GM12892 (cell line): ENCODE data around the gene NDUFB5. TPM values are rescaled to one million over a fixed set of nuclear protein-coding genes. Genes with fewer than 3 reads are reported as not detected.
A peak's percentile ranks its signal among the peaks of the same experiment; 100 is the strongest.

Experiments
- DNase-seq: peaks from one replicate; pipeline ENCODE4 v3.0.0; 2011; ENCODE audit not compliant: insufficient read length
- FAIRE-seq: peaks from 2 replicates; lab custom pipeline; 2011; peaks lifted over from hg19 to GRCh38; lab: Jason Lieb, UNC
- POLR2A ChIP-seq: IDR thresholded peaks from 2 replicates; pipeline ENCODE4 v1.6.1; 2011; ENCODE audit warnings: low read depth, low read length, control low read depth
- POLR2AphosphoS5 ChIP-seq: IDR thresholded peaks from 2 replicates; pipeline ENCODE4 v1.6.1; 2011; ENCODE audit warnings: low read depth, low read length, control low read depth
- TAF1 ChIP-seq: IDR thresholded peaks from 2 replicates; pipeline ENCODE4 v1.6.1; 2011; ENCODE audit warnings: low read depth, mild to moderate bottlenecking, control low read depth, low read length, borderline replicate concordance
- polyA plus RNA-seq: library from polyadenylated mRNA; unstranded; fragments of >200 nt; gene quantifications from one replicate; pipeline ENCODE4 v1.2.1, GENCODE V29; 2012; ENCODE audit warnings: missing spikeins, inconsistent platforms; ENCODE audit not compliant: missing spikeins

NDUFB5 gene
- polyA plus RNA-seq = 158 TPM

DNA sequence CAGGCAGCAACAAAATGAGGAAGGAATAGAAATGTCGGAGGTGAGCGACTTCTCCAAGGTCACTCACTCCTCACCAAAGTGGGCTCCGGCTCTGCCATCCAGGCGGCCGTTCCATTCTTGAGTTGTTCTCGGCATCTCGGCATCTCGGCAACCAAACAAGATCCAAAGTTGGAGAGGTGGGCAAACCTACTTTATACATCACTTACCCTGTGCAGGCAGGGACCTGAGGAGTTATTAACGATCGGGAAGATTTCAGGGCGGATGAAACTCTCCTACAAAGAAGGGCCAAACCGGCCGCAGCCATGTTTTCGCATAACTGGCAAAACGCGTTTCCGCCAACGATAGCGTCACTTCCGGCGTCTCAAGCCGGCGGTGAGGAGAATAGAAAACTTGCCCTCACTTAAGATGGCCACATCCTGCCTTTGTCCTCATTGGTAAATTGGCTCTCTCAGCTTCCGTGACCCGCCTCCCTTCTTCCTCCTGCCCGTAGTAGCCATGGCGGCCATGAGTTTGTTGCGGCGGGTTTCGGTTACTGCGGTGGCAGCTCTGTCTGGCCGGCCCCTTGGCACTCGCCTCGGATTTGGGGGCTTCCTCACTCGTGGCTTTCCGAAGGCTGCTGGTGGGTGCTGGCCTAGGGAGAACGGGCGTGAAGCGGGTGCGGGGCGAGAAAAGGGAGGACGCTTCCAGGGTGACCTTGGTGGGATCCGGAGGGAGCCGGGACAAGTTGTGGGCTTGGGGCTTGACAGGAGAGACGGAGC is at the start of gene NDUFB5, which contains the start of gene MRPL47:
TSS of gene NDUFB5 (plus strand) at position 474 of the 758 bp plus-strand sequence. CDS start at position 496, 22 bp downstream.
TSS of gene MRPL47 (minus strand) at position 318 of the 758 bp plus-strand sequence. CDS start at position 304, 14 bp downstream.
- peak; percentile 89 for TF ChIP-seq TAF1
- peak; percentile 89 for TF ChIP-seq POLR2A
- TF ChIP-seq POLR2AphosphoS5 = peak; percentile 87
- FAIRE-seq (peak; percentile 98), DNase-seq (peak; percentile 59)

- DNase-seq (no peak), FAIRE-seq (peak; percentile 94)
- TF ChIP-seq POLR2AphosphoS5 = no peak
- no peak for TF ChIP-seq TAF1
- TF ChIP-seq POLR2A = no peak
Observed at GRCh38 chr3:179558742-179559364, 45.7 kb upstream of the NDUFB5 start.

DNA sequence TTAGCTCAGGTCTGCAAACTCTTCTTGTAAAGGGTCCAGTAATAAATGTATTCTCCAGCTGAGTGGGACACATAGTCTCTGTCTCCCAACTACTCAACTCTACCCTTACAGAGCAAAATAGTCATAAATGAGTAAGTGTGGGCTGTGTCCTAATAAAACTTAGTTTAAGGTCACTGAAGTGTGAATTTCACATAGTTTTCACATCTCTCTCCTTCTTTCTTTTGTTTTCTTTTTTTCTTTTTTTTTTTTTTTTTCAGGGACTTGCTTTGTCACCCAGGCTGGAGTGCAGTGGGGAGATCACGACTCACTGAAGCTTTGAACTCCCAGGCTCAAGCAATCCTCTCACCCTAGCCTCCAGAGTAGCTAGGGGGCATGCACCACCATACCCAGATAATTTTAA is 43.8 kb upstream of the NDUFB5 start:
- TF ChIP-seq POLR2A = no peak
- TF ChIP-seq POLR2AphosphoS5 = no peak
- no peak for TF ChIP-seq TAF1
- FAIRE-seq = no peak
- DNase-seq = no peak

GRCh38 chr3:179562591-179563270 is 41.9 kb upstream of the NDUFB5 start, which contains the start of gene ACTL6A:
Gene ACTL6A (plus strand): TSS chr3:179562926. CDS start chr3:179563093, 167 bp downstream.
- DNase-seq = peak; percentile 95
- peak; percentile 57; the same call in 1 of the 2 replicates for TF ChIP-seq TAF1
- TF ChIP-seq POLR2AphosphoS5 = peak; percentile 89
- TF ChIP-seq POLR2A = peak; percentile 89
- FAIRE-seq = peak; percentile 100

GRCh38 chr3:179563271-179563783 is 41.3 kb upstream of the NDUFB5 start:
- TF ChIP-seq TAF1 (no peak), POLR2A (no peak; the same call in 1 of the 2 replicates), POLR2AphosphoS5 (no peak)
- FAIRE-seq = no peak

DNA sequence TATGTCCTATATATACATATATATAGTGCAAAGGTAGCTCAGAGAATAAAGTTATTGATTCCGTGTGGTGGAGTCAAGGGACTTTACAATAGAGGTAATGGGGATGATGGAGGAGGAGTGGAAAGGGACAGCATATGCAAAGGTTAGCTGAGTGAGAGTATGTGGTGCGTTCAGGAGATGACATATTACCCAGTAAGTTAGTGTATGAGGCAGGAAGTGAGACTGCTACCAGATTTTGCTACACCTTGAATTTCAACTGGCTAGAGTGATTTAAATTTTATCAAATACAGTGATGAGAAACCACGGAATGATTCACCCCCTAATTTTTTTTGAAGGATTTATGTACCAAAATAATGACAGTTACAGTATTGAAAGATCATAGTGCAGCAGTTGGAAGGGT is 39.1 kb upstream of the NDUFB5 start:
- FAIRE-seq (no peak), DNase-seq (peak; percentile 8)
- TF ChIP-seq POLR2AphosphoS5 (no peak), TAF1 (no peak), POLR2A (no peak)

More at GRCh38 chr3:179563271-179563783, 41.3 kb upstream of the NDUFB5 start:
- peak; percentile 53 for DNase-seq

- TF ChIP-seq POLR2AphosphoS5 (no peak), TAF1 (no peak), POLR2A (no peak)
- DNase-seq (no peak), FAIRE-seq (no peak)
Observed at GRCh38 chr3:179580992-179581391, 23.6 kb upstream of the NDUFB5 start.

GRCh38 chr3:179589143-179589542 is 15.5 kb upstream of the NDUFB5 start:
- FAIRE-seq = no peak
- no peak for DNase-seq
- TF ChIP-seq POLR2AphosphoS5 (no peak), POLR2A (no peak), TAF1 (no peak)

- FAIRE-seq (no peak), DNase-seq (no peak)
- TF ChIP-seq POLR2A (no peak), TAF1 (no peak), POLR2AphosphoS5 (no peak)
Observed at GRCh38 chr3:179590669-179591068, 13.9 kb upstream of the NDUFB5 start.

DNA sequence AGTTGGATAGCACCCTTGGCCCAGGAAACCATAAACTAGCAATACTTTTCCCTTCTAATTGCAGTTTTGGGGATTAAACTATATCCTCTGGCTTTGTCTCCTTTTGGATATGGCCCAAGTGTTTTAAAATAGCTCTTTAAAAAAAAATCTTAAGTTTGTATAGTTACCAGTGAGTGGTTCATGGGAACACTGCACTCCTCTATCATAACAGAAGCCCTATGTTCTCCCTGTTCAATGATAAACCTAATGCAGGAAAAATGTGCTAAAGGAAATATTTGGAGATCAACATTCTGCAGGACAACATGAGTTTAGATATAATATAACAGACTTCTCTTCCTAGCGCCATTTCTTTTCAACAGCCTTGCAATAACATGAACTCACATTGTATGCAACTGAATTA is 13.3 kb upstream of the NDUFB5 start:
- no peak for TF ChIP-seq POLR2A
- DNase-seq = no peak
- no peak for FAIRE-seq

GRCh38 chr3:179599531-179599930 is 5.1 kb upstream of the NDUFB5 start:
- FAIRE-seq (no peak), DNase-seq (no peak)
- TF ChIP-seq TAF1 = no peak
- no peak for TF ChIP-seq POLR2AphosphoS5
- no peak for TF ChIP-seq POLR2A
